Retinal pigment epithelial cell (primary cell): Measurements from ENCODE around the gene DLG4.

ENCODE experiments used
- DNase-seq: peaks from one replicate; pipeline ENCODE4 v3.0.0-alpha.2; 2010; ENCODE audit warnings: low read depth
- H3K4me3 ChIP-seq: 2 replicates; pipeline ENCODE4 v1.5.1; 2011; ENCODE audit warnings: mild to moderate bottlenecking, low read length, control low read depth, moderate library complexity
- TF ChIP-seq, protein P1 (sequence below): conservative IDR thresholded peaks from 2 replicates; pipeline ENCODE4 v1.5.1; 2011; ENCODE audit warnings: low read depth, low read length, control low read depth, inconsistent platforms

The DLG4 gene

DNA sequence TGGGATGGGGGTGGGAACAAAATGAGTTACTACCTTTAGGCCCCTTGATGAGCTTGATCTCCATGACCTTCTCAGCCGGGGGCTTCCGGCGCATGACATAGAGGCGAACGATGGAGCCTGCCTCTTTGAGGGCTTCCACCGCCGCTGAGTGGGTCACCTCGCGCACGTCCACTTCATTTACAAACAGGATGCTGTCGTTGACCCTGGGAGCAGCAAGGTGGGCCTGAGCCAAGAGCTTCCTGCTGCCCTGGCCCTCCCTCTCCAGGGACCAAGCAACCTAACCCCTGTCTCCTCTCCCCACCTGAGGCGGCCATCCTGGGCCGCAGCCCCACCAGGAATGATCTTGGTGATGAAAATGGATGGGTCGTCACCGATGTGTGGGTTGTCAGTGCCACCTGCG lies 16.2 kb downstream of the DLG4 start:
- no peak for DNase-seq
- TF ChIP-seq, protein P1, sequence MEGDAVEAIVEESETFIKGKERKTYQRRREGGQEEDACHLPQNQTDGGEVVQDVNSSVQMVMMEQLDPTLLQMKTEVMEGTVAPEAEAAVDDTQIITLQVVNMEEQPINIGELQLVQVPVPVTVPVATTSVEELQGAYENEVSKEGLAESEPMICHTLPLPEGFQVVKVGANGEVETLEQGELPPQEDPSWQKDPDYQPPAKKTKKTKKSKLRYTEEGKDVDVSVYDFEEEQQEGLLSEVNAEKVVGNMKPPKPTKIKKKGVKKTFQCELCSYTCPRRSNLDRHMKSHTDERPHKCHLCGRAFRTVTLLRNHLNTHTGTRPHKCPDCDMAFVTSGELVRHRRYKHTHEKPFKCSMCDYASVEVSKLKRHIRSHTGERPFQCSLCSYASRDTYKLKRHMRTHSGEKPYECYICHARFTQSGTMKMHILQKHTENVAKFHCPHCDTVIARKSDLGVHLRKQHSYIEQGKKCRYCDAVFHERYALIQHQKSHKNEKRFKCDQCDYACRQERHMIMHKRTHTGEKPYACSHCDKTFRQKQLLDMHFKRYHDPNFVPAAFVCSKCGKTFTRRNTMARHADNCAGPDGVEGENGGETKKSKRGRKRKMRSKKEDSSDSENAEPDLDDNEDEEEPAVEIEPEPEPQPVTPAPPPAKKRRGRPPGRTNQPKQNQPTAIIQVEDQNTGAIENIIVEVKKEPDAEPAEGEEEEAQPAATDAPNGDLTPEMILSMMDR, result no peak
- no peak overlapping the region for H3K4me3 ChIP-seq

DNA sequence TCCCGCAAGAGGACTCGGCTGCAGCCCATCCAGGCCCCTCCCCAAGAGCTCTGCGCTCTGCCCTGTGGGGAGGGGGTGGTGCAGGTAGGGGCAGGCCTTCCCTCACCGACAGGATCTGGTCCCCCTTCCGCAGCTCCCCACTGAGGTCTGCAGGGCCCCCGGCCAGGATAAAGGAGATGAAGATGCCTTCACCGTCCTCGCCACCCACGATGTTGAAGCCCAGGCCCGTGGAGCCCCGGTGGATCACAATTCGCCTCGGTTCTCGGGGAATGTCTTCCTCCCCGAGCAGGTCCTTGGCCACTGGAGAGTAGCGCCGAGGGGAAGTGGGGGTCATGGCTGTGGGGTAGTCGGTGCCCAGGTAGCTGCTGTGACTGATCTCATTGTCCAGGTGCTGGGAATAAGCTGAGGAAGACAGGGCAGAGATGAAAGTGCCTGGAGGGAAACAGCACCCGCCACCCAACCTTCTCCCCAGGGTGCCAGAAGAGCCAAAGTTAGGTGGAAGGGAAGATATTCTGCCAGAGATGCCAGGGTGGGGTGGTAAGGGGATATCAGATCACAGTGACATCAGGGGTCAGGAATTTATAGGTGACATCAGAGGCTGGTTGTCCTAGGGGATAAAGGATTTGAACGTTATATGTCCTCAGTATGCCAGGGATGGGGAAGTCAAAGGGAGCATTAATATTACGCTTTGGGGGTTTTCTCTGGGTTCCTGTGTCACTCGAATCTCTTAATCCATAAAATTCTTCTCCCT lies 22.8 kb downstream of the DLG4 start:
- TF ChIP-seq, protein P1, result no peak
- DNase-seq, result no peak
- H3K4me3 ChIP-seq, result no peak overlapping the region

GRCh38 chr17:7195971-7196370 lies 23.7 kb downstream of the DLG4 start:
- no peak for DNase-seq
- TF ChIP-seq, protein P1, result no peak
- H3K4me3 ChIP-seq, result no peak overlapping the region

DNA sequence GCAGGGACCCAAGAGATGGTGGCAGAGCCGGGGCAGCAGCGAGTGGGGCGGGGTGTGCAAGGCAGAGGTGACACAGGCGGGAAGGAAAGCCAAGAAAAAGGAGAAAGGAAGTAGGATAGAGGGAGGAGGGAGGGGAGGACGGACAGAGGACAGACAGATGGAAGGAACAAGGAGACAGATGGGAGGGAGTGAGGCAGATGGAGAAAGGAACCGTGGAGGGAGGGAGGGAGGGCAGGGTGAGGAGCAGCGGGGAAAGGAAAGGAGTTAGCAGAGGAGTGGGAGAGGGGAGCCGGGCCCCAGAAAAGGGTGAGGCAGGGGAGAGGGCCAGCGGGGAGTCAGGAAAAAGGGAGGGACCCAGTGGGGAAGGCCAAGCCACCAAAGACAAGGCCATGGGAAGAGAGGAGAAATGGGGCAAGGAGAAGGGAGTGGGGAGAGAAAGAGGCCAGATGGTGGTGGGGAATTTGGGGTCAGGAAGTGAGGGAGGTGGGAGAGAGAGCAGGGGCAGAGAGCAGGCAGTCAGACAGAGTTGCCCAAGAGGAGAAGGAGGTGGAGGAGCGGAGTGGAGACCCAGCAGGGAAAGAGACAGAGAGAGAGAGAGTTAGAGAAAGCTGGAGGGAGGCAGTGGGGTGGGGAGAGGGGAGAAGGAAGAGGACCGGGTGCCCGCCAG lies 27.2 kb downstream of the DLG4 start:
- DNase-seq, result no peak
- H3K4me3 ChIP-seq, result no peak overlapping the region
- TF ChIP-seq, protein P1, result no peak

- no peak overlapping the region for H3K4me3 ChIP-seq
- DNase-seq, result no peak
- TF ChIP-seq, protein P1, result no peak
Measured at GRCh38 chr17:7191571-7192270, 27.9 kb downstream of the DLG4 start.

DNA sequence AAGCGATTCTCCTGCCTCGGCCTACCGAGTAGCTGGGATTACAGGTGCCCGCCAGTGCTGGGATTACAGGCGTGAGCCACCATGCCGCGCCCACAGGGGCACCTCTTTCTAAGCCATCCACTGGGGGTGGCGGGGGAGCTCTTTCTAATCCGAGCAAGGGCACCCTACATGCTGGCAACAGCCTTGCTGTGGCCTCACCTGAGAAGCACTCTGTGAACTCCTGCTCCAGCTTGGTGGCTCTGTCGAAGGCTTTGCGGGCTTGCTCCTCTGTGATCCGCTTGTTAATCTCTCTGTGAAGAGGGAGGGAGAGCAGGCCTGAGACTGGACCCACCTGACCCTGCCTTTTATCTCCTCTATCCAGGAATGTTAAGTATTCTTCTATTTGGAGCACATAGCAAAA lies 28.6 kb downstream of the DLG4 start:
- TF ChIP-seq, protein P1, result no peak
- H3K4me3 ChIP-seq, result no peak overlapping the region
- DNase-seq, result no peak
